DMS153 treated with DMSO at 0.1 percent for 48 hours (cell line): ENCODE results near the gene GFRA4.

Source experiments
- DNase-seq: peaks from one replicate; lab custom pipeline; 2025; ENCODE audit not compliant: unreplicated experiment; lab: John Stamatoyannopoulos, UW

The GFRA4 gene

DNA sequence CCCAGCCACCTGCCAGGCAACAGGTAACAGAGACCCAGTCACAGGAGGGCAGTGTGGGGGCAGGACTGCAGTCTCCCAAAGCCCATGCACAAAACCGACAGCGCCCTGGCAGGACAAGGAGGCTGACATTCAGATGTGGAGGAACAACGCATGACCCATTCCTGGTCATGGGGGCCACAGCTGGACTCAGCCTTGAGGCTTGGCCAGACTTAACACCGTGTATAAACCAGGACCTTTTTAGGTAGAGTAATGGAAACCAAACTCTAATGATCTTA, 8.1 kb downstream of the GFRA4 start:
- DNase-seq: no peak

DNA sequence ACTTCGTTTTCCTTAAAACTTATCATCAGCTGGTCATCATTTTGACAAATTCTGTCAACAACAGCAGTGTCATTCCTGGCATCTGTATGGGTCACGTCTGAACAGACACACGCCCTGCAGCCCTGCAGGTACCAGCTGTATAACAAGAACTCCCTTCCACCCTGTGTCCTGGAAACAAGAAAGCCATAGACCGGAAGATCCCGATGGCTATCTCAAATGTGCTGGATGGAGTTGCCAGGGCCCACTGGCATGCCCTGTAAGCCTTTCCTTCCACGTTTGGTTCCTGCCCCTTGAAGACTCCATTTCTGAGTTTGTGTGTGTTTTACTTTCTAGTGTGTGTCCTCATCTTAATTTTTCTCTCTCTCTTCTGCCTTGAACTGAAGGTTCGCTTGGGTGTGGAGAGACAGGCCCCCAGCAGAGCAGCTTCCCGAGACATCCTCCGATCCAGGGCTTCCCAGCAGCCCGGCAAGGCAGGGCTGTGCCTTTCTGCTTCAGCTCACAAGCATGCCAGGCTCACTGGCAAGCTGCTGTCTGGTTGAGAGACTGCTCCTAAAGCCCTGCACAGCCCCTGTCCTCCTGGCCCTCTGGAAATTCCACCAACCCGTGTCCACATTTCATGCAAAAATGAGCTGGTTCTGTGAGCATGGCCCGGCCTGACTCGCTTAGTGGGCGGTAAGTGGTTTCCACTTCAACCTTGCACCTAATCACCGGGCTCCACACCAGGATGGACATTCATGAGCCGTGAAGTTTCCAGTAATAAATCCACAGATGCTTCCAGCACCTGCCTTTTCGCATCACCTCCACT, 8.7 kb downstream of the GFRA4 start:
- DNase-seq: no peak

DNA sequence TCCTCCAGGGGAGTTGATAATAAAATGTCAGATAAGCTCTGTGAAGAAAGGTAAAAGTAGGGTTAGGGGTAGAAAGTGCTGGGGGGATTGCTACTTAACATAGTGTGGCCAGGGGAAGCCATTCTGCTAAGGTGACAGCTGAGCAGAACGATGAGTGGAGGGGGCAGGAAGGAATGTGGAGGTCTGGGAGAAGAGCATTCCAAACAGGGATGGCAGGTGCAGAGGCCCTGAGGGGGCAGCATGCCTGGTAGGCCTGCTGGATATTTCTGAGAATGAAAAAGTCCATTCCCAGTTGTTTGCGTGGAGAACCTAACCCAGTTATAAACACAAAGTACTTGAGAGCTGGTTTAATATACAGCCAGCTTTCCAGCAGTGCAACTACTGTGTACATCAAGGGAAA, 9.3 kb downstream of the GFRA4 start:
- DNase-seq: no peak

DNA sequence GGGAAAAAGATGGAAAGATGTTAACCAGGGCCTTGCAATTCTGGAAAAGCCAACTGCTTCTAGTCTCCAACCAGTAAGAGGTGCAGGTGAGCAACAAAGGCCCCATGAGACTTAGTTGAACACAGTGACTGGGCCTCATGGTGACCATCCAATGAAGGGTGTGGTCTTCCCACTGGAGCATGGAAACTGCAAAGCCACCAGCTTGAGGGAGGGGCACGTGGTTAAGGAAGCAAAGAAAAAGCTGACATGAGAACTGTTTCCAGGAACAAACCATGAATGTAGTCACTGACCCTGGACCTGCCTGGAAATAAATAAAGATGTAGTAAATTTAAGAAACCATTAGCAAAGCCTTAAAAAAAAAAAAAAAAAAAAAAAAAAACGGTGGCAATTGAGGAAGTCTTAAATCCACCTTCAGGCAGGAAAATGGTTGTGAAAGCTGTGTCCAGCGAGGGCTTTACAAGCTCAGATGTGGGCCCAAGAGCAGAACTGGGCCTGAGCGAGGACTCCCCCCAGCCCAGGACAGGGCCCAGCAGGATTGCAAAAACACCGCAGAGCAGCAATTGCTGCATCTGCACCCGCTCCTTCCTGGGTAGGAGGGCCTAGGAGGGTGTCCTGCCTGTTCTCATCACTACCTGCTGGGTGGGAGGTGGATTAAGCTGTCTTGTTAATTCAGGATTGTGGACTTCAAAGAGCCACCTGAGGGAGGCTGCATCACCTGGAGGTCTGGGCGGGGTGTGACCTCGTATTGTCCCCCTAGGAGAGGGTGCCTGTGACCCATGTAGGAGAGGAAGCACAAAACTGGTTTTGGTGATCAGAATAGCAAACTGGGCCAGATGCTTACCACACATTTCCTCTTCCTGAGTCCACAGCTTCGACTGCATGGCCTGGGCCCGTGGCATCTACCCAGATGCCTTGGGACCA, 10.3 kb downstream of the GFRA4 start:
- DNase-seq: no peak

DNA sequence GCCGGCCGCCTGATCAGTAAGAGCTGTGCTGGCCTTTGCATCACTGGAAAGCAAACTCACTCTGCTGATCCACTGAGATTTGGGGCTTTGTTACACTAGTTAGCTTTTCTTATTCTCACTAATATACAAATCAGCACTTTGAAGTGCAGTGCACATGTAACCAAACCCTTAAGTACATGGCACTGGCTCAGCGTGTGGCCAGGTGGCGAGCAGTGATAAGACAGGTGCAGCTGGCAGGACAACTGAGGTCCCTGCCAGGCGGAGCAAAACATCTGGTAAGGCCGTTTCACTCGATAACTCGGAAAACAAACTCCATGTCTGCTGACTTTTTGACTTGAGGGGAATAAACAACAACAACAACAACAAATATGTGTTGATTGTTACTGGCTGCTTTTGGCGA, 11.0 kb downstream of the GFRA4 start:
- no peak for DNase-seq

DNA sequence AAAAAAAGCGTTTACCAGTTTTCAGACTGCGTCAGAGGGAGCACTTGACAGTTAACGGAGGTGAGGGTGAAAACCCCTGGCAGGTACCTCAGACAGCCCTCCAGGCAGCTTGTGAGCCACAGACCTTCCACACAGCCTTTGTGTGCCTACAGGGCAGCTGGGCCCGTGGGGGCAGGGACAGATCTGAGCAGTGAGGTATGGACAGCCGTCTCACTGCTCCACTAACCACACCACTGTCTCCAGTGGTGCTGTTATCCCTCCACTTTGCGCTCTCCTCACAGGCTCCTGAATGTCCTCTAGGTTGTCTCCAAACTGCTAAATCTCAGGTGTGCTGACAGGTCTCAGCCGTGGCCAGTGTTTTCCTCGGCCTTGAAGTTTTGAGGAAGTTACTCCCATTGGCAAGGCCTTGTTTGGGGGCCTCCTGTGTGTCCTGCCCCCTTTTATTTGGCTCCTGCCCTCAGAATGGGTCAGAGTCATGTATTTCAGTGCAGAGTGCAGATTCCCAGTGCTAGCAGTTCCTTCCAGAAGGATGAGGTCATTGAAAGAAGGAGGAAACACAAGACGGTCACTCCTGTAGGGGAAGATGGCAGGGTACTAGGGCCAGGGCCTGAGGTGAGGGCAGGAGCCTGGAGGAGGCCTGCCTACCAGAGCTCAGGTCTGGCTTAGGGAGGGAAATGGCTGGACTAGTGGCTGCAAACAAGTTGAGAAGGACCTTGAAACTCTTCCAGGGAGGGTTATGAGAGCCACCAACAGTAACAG, 11.8 kb downstream of the GFRA4 start:
- no peak for DNase-seq

DNA sequence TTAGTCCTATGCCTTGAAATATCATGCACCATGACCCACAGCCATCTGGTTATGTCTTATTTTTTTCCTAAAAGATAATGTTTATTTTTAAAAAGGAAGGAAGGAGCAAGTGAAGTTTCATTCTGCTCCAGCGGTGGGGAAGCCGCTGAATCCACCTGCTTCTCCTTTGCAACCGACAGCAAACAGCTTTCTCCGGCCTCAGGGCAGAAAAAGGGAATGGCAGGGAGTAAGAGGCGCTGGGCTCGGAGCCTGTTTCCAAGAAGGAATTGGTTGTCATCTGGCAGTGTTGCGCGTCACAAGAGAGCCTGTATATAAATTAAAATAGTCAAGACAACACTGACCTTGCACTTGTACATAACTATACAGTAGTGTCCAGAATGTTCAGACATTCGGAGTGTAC, 14.2 kb downstream of the GFRA4 start:
- DNase-seq: no peak

DNA sequence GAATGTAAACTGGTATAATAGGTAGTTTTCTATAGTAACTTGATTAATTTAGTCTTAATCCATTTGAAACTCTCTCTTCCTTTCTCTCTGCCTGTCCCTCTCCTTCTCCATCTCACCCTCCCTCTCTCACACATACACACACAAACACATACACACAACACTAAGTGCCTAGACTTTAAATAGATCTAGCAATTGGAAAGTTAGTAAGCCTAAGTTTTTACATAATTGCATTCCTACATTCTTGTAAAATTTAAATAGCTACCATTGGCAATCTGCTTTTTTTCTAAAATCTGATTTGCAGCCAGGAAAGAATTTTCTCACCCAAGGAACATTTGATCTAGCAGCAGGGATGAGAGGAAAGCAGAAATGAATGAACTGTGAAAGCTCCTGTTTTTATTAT, 15.7 kb downstream of the GFRA4 start:
- no peak for DNase-seq

DNA sequence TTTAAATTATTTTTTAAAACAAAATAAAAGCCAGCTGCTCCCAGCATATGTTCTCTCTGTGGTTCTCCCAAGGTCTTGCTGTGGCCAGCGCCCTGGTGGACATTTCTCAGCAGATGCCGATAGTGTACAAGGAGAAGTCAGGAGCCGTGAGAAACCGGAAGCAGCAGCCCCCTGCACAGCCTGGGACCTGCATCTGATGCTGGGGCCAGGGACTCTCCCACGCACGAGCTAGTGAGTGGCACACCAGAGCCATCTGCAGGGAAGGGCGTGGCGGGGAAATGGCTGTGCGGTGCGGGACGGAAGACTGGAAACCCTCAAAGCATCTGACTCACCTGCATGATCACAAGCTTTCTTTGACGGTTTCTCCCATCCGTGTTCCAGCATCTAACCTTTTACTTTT, 16.5 kb downstream of the GFRA4 start:
- DNase-seq: no peak

DNA sequence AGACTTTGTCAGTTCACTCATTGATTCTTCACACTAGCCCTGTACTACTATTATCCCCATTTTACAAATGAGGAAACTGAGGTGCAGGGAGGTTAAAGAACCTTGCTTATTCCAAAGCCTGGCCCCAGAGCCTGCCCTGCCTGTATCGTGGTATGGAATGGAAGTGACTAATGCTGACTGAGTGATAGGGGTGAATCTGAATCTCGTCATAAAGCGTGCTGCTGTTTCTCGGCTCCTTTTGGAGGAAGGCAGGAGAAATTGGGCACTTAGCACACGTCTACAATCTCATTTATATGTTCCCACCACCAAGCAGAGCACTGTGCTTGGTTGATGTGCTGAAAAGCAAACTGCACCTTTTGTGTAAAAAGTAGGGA, 17.1 kb downstream of the GFRA4 start:
- no peak for DNase-seq

DNA sequence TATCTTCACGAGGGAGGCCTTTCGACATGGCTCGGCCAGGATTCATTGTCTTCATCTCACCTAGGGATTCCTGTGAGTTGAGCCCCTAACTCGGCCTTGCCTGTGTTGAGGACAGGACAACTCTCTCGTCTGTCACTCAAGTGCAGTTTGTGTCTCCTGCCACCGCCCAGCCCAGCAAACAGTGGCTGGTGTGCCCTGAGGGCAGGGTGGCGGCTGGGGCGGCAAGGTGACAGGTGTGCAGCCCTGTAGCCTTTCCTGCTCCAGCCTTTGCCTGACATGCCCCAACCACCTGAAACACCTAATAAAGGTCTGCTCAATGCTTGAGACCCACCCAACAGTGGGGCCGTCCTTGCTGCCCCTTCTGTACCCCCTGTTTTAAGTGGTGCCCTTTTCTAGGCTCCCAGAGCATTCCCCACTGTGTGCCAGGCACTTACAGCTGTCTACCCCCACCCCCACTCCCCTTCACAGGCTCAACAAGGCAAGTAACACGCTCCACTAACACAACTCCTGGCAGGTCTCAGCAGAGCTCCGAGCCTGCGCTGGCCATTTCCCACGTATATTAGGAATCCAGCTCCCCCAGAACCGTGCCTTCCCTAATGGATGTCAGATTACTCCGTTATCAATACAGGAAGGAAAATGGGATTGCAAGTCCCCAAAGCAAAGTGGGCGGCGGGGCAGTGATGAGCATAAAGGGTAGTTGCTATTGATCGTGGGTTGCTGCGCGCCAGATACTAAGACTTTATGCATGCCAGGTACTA, 17.7 kb downstream of the GFRA4 start:
- DNase-seq: no peak

DNA sequence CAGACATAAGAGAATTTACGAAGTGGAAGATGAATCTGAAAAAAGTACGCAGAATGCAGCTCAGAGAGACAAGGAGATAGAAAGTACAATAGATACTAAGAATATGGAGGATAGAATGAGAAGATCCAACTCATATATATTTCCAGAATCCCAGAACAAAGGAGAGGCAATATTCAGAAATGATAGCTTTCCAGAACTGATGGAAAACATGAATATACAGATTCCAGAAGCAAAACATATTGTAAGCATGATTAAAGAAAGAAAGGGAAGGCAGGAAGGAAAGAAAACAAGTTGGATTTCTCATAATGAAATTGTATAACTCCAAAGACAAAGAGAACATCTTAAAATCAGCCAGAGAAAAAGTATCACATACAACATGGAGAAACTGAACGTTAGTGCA, 22.9 kb downstream of the GFRA4 start:
- no peak for DNase-seq

DNA sequence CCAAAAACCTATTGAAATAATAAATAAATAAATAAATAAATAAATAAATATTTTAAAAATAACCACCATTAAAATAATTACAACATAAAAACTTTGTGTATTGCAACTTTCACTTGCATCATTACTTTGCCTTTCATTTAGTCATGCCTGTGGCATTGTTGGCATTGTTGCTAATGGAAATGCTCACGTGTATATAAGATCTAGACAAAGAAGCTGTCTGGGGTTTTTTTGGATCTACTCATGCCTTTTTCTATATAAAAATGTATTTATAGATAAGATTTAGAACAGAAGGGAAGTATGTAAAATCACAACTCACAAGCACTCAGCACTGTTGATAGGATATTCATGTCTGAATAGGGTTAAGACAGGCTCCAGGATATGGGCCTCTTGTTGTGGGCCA, 27.9 kb downstream of the GFRA4 start:
- no peak for DNase-seq

DNA sequence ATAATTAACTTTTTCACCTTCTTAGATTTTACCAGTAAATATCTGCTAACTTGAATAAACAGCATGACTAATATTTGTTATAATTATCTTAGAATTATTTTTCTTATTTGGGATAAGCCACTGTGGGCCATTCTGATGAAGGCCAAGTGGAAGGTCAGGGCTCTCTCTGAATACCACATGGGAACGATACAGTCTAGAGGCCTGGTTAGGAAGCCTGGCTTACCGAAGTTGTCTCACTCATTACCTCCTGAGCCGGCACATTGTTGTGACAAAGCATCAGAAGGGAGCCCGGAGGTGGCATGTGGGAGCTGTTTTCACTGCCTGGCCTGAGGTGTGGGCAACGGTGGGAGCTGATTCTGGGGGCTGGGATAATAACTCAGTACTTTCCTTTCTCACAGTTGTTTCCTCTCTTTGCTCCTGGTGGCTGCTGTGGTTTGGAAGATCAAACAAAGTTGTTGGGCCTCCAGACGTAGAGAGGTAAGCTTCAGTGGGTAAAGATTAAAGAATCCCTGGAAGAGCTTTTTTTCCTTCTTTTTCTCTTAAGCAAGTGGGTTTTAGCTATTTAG, 29.2 kb downstream of the GFRA4 start:
- DNase-seq: no peak

DNA sequence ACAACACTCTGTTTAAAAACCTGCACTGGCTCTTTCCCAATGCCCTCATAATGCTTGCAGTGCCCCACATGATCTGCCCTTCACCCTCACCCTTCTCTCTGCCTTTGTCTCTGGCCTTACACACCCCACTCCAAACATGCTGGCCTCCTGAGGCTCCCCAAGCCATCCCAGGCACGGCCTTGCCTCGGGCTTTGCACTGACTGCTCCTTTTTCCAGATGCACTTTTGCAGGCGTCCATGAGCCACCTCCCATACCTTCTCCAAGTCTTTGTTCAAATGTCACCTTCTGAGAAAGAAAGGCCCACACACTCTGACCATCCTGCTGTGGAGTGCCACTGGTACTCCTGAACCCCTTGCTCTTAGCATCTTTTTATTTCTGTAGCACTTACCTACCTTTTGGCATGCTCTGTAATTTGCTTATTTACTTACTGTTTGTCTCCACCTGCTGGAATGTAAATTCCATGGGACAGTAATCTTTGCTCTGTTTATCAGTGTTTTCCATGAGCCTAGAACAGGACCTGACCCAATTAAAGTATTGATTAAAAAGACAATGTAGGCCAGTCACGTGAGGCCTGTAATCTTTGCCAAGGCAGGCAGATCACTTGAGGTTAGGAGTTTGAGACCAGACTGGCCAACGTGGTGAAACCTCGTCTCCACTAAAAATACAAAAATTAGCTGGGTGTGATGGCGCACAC, 30.7 kb downstream of the GFRA4 start:
- no peak for DNase-seq

DNA sequence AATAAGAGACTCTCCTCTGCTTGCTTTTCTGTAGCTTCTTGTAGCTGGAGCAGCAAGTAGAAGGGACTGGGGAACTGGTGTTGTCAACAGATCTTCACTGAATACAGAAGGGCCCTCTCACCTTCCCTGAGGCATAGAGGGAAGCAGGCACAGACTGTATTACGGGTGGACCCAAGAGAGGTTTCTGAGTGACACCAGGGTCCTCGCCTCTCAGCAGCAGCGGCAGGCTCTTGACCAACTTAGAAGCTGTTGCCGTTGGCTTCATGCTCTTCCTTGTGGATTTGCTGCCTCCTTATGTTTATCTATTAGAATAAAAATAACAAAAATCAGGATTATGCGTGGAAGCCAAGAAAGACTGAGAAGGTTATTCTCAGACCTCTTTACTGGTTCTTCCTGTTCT, 31.7 kb downstream of the GFRA4 start:
- no peak for DNase-seq

DNA sequence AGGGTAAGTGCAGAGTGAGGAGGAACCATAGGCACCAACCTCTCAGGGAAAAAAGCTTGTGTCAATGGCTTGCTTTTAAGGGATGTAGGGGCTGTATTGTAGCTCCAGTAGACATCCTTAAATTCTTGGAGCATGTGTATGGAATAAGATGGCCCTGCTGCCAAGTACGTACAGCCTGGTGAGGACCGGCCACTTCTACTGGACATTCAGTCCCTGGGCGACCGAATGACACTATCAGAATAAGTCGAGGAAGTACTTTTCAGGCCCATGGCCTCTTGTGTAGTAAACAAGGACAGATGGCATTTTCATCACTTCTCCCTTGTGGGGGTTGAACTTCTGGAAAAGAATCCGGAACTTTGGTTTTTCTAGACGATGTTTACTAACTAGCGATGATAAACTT, 32.8 kb downstream of the GFRA4 start:
- no peak for DNase-seq

DNA sequence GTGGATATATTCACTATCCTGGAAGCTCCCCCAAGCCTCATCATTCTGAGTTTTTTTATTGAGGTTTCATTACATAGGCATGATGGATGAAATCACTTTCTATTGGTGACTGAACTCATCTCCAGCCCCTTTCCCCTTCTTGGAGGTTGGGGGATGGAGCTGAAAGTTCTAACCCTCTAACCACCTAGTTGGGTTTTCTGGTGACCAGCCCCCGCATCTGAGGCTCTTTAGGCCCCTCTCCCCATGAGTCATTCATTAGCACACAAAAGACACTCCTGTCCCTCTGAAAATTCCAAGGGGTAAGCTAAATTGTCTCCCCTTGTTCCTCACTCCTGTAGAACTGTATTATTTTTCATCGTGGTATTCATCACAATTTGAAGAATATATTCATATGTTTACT, 33.3 kb downstream of the GFRA4 start:
- no peak for DNase-seq

DNA sequence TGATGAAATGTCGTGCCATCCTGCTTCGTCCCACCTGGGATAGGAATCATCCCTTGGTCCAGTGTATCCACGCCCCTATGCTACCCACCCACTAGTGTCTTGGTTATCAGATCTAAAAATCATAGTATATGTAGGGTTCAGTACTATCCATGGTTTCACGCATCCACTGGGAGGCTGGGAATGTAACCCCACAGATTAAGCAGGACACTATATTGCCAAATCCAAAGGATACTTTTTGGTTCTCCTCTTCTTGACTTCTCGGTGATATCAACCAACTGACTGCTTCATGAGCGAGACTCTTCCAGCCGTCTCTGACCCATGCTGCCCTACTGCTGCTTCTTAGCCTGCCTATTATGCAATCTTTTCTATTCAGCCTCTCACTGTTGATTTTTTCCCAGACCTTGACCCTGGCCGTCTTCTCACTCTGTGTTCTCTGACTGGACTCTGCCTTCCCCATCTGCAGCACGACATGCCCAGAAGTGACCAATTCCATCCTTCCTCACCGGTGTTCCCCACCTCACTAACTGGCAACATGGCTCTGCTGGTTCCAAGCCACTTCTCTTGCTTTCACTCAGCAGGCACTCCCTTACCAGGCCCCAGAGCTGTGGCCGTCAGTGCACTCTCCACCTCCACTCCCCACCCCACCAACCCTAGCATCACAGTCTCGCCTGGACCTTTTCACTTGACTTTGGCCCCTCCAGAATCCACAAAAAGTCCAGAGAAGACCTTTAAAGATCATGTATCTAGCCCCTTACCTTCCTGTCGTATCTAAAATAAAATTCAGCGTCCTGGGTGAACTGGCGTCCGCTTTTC, 34.5 kb downstream of the GFRA4 start:
- DNase-seq: no peak
